Retinal pigment epithelial cell (primary cell): ENCODE data around the gene FRMD4B.
"Not testable (repeated sequence)": the region's sequence is repeated elsewhere in the genome, so short reads cannot be mapped to it uniquely, and the experiment has no call there.

Experiments
- DNase-seq: peaks from one replicate; pipeline ENCODE4 v3.0.0-alpha.2; 2010; ENCODE audit warnings: low read depth
- H3K4me3 ChIP-seq: 2 replicates; pipeline ENCODE4 v1.5.1; 2011; ENCODE audit warnings: mild to moderate bottlenecking, low read length, control low read depth, moderate library complexity
- CTCF ChIP-seq: conservative IDR thresholded peaks from 2 replicates; pipeline ENCODE4 v1.5.1; 2011; ENCODE audit warnings: low read depth, low read length, control low read depth, inconsistent platforms

Gene FRMD4B

GRCh38 chr3:69236812-69237707 is 148.8 kb downstream of the FRMD4B start:
- peak overlapping the region; percentile 28 for H3K4me3 ChIP-seq
- TF ChIP-seq CTCF = no peak
- no peak for DNase-seq

GRCh38 chr3:69235882-69236281 is 150.0 kb downstream of the FRMD4B start:
- no peak for DNase-seq
- no peak overlapping the region for H3K4me3 ChIP-seq
- no peak for TF ChIP-seq CTCF

- H3K4me3 ChIP-seq, DNase-seq: not testable (repeated sequence)
These were observed 150.7 kb downstream of the FRMD4B start for GRCh38 chr3:69235227-69235626.

GRCh38 chr3:69232482-69232881 is 153.4 kb downstream of the FRMD4B start:
- no peak for TF ChIP-seq CTCF
- no peak for DNase-seq
- no peak overlapping the region for H3K4me3 ChIP-seq

GRCh38 chr3:69231929-69232440 is 153.9 kb downstream of the FRMD4B start:
- DNase-seq = peak; percentile 98
- TF ChIP-seq CTCF = no peak
- no peak overlapping the region for H3K4me3 ChIP-seq

GRCh38 chr3:69226071-69226470 is 159.8 kb downstream of the FRMD4B start:
- no peak for TF ChIP-seq CTCF
- no peak overlapping the region for H3K4me3 ChIP-seq
- no peak for DNase-seq

GRCh38 chr3:69219101-69219708 is 166.7 kb downstream of the FRMD4B start:
- DNase-seq = no peak

More at GRCh38 chr3:69219101-69219708, 166.7 kb downstream of the FRMD4B start:
- no peak overlapping the region for H3K4me3 ChIP-seq
- TF ChIP-seq CTCF = no peak
